Measurements from ENCODE around the gene ZFPM1.
"Not testable (repeated sequence)": the region's sequence is repeated elsewhere in the genome, so short reads cannot be mapped to it uniquely, and the experiment has no call there.

ZFPM1 gene

GRCh38 chr16:88516601-88517061 is 63.6 kb downstream of the ZFPM1 start:
- FAIRE-seq = no peak

- FAIRE-seq = not testable (repeated sequence)
Observed at GRCh38 chr16:88517208-88517774, 64.2 kb downstream of the ZFPM1 start.

GRCh38 chr16:88518411-88519111 is 65.5 kb downstream of the ZFPM1 start:
- not testable (repeated sequence) for FAIRE-seq

GRCh38 chr16:88519240-88519639 is 66.2 kb downstream of the ZFPM1 start:
- FAIRE-seq = no peak

- no peak for FAIRE-seq
Observed at GRCh38 chr16:88519938-88520653, 67.0 kb downstream of the ZFPM1 start.

GRCh38 chr16:88521674-88522073 is 68.6 kb downstream of the ZFPM1 start:
- no peak for FAIRE-seq

GRCh38 chr16:88522276-88522949 is 69.3 kb downstream of the ZFPM1 start:
- no peak for FAIRE-seq

- no peak for FAIRE-seq
Observed at GRCh38 chr16:88523309-88524161, 70.5 kb downstream of the ZFPM1 start.

- FAIRE-seq = no peak
Observed at GRCh38 chr16:88524274-88524972, 71.3 kb downstream of the ZFPM1 start.

- FAIRE-seq = no peak
Observed at GRCh38 chr16:88524973-88525662, 72.0 kb downstream of the ZFPM1 start.

GRCh38 chr16:88525663-88525990 is 72.5 kb downstream of the ZFPM1 start:
- no peak for FAIRE-seq

GRCh38 chr16:88526008-88526905 is 73.2 kb downstream of the ZFPM1 start:
- no peak for FAIRE-seq

GRCh38 chr16:88526906-88527185 is 73.8 kb downstream of the ZFPM1 start:
- no peak for FAIRE-seq

GRCh38 chr16:88527186-88527936 is 74.3 kb downstream of the ZFPM1 start:
- FAIRE-seq = no peak

GRCh38 chr16:88527937-88528743 is 75.1 kb downstream of the ZFPM1 start:
- no peak for FAIRE-seq

GRCh38 chr16:88528902-88529318 is 75.8 kb downstream of the ZFPM1 start:
- FAIRE-seq = no peak

GRCh38 chr16:88529596-88529995 is 76.5 kb downstream of the ZFPM1 start:
- FAIRE-seq = no peak

- no peak for FAIRE-seq
Observed at GRCh38 chr16:88530051-88530857, 77.2 kb downstream of the ZFPM1 start.

All from endometrium (tissue), 2 donors.